NCI-H510A (cell line): ENCODE data around the gene NGEF.
"Not testable (repeated sequence)": the region's sequence is repeated elsewhere in the genome, so short reads cannot be mapped to it uniquely, and the experiment has no call there.

ENCODE experiments used
- DNase-seq: peaks from one replicate; lab custom pipeline; 2025; lab: John Stamatoyannopoulos, UW

Gene NGEF

DNA sequence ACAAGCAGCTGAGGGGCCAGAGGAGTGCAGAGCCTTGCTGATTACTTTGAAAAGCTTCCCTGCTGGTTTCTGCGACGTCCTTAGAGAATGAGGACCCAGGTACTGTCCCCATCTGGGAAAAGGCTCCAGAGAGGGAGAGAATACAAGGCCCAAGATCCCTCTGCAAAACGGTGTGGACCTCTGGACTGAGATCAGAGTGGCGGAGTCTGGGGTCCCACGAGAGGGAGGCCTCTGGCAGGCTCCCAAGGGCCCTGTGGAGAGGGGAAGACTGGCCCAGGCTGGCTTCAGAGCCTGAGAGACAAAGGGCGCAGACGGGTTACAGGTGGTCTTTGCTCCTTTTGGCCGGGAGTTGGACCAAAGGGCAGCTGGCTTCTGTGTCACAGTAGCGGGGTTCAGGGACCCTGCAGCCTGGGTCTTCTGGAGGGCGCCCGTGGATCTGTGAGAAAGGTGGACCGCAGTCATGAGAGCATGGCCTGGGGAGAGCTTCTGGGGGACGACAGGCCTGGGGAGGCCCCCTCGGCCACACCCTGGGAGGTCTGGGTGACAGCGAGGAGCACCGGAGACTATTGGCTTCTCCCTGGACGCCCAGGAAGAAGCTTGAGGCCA lies 142.2 kb downstream of the NGEF start:
- no peak for DNase-seq

DNA sequence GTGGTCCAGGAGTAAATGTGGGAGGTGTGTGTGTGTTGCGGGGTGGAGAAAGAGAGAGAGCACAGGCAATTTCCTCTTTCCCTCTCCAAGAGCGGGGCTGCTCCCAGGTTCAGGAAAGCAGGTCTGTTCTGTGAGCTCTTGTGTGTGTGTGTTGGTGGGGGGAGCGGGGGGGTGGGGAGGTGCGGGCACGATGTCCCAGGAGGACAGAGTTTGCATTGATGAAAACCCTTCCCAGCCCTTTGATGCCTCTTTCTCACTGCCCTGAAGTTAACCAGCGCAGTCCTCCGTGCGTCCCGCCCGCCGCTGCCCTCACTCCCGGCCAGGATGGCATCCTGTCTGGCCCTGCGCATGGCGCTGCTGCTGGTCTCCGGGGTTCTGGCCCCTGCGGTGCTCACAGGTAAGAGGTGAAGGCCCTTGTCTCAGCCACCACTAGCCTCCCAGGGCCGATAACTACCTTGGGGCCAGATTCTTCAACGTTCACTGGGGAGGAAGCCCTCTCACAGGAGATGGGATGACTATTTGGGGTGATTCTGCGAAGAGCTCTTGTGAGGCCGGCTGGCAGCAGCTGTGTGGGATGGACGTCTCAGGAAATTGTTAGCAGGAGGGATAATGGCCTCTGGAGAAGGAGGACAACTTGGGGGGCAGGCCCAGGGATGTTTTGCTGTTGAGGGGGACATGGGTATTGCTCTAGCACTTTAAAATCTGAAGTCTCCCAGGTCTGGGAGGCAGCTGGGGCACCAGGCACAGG lies 142.9 kb downstream of the NGEF start, which contains the start of gene SNORC:
Gene SNORC (plus strand): TSS at position 247 of the 748 bp plus-strand sequence. CDS start 78 bp downstream, at position 325.
- no peak for DNase-seq

DNA sequence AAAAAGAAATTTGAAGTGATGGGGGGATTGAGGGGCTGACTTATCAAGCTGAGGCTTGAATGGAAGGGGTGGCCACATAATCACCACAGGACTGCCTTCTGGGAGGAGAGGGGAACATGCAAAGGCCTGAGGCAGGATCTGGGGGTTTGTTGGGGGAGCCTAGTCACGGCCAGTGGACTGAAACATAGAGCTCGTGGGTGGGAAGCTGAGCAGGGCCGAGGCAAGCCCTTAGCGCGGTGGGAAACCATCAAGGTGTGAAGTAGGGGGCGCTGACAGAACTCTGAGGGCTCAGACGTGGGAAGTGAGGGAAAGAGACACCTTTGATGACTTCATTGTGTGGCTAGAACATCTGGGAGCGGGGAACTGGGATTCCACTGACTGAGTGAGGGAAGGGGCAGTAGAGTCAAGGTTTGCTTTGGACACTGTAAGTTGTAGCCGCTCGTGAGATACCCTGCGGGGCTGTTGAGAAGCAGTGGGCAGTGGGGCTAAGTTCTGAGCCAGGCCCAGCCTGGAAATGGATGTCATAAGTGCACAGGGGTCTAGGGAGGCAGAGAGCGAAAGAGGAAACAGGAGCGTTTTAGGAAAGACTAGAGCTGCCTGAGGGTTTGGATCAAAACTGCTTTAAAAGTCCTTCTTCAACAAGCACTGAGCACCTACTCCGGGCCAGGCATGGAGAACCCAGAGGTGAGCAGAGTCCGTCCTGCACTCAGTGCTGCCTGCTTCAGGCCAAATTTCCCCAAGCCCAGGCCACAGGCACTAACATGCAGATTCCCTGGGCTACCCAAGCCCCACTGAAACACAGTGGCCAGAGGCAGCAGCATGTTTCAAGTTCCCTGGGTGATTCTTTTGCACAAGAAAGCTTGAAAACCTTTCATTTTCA lies 143.7 kb downstream of the NGEF start:
- no peak for DNase-seq

DNA sequence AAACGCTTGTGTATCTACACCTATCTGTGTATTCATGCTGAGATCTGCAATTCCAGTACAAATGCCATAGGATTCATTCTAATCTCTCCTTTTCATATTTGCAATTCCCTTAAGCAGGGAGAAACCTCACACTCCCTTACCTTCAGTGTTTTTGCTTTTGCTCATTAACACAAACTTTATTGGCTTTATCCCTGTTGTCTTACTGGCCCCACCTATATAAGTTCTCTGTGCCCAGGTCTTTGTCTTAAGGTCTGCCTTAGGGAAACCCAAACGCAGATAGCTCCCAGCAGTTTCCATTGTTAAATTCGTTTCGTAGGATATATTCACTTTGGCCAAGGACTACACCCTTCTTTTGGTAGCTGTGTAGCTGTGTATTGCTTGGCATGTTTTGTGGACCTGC lies 147.0 kb downstream of the NGEF start:
- no peak for DNase-seq

DNA sequence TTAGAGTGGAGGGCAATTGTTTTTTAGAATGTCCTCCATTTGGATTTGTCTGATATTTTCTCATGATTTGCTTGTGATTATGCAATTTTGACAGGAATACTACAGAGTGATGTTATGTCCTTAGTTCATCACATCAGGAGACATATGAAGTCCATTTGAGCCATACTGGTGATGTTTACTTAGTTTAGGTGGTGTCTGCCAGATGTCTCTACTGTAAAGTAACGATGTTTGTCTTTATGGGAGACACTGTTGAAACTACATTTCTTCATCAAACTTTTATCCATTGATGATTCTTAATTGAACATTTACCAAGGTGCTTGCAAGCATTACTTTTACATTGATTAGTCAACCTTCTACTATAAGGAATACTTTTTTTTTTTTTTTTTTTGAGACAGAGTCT lies 147.9 kb downstream of the NGEF start:
- no peak for DNase-seq

DNA sequence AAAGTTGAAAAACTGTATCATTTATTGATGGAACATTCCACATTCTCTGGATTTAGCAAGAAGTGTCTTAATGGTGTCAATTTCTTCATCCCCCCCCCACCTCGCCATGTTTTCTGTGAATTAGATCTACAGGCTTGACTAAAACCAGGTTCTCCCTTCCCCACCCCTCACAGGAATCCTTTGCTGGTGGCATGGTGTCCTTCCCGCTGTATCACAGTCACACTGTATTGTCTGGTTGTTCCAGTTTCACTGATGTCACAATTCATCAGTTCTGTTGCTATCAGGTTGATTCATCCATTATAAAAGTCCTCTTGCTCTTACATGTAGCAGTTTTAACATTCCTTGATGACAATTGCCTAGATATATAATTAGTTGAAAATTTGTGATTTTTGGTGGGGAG lies 149.1 kb downstream of the NGEF start:
- no peak for DNase-seq

DNA sequence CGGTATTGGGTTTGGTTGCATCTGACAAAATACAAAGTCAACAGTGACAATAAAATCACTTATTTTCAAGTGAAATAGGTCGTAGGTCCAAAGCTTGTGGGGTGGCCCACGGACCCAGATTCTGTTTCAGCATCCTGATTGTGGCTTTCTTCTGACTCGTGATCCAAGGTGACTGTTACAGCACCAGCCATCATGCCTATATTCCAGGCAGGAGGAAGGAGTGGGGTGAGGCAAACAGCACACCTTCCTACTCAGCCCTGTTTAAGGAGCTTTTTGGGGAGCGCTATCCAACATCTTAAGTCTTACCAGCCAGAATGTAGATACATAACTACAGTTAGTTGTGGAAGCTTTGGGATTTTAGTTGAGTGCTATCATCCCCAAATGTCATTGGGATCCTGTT lies 151.7 kb downstream of the NGEF start:
- no peak for DNase-seq

DNA sequence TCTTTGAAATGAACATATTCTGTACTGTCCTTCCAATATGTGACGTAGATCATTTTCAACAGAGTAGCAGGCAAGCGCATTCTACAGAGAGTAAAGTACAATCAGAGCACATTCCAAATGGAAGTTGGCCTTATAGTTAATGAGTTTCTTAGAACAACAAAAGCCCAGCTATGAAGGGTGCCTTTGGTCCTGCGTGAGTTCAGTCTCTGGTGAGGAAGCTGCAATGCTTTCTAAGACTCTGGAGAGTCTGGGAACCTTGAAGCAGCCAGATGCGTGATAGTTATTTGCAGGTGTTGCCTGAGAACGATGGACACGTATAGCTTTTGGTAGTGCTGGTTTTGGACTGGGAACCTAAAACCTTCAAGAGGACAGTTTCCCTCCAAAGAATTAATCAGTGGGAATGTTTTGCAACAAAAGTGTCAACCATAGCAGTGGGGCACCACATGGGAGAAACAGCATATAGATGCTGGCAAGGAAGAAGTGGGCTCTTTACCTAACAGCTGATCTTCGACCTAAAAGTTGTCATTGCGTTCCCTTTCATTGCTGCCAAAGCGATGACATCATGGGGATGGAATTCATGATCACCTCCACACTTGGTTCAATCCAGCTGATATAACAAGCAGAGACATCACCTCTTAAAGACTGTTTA lies 152.3 kb downstream of the NGEF start:
- no peak for DNase-seq

DNA sequence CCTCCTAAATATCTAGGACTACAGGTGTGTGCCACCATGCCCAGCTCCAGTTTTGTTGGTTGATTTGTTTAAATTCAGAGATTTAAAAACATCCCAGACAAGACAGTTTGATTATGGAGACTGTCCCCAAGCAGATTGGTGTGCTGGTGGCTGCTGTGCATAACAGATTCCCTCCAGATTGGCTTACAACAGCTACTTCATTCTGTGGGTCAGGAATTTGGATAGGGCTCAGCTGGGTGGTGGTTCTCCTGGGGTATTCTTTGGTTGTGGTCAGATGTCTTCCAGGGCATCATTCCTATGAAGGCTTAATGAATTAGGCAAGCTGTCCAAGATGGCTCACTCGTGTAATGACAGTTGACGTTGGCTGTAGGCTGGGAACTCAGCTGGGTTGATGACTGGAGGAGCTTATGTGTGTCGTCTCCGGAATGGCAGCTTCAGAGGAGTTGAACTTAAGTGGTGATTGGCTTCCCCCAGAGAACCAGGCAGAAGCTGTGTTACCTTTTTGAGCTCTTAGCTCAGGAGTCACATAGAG lies 153.6 kb downstream of the NGEF start:
- no peak for DNase-seq

DNA sequence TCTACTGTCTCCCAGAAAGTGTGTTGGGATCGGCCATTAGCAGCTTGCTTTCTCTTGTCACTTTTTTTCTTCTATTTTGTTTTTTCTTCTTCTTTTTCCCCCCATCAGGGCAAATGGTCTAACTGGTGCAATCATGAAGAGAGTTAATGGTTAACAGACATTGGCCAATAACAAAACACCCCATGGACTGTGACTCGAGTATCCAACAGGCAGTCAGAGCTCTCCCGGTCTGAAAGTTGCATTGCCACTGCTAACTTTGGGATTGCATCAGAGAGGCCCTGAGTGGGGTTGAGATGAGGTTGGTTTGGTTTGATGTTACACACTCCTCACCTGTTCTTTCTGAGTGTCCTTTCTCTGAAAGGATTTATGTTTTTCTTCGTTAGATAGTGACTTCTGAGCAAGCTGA lies 155.9 kb downstream of the NGEF start:
- no peak for DNase-seq

DNA sequence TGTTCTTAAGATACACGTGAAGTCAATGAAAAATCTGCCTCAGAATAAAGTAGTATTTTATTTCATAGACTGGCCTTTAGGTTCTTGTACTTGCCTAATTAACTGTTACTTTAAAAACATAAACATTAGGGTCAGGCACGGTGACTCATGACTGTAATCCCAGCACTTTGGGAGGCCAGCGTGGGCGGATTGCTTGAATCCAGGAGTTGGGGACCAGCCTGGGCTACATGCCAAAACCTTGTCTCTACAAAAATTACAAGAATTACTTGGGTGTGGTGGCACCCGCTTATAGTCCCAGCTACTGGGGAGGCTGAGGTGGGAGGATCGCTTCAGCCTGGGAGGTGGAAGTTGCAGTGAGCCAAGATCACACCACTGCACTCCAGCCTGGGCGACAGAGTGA lies 159.0 kb downstream of the NGEF start:
- no peak for DNase-seq

DNA sequence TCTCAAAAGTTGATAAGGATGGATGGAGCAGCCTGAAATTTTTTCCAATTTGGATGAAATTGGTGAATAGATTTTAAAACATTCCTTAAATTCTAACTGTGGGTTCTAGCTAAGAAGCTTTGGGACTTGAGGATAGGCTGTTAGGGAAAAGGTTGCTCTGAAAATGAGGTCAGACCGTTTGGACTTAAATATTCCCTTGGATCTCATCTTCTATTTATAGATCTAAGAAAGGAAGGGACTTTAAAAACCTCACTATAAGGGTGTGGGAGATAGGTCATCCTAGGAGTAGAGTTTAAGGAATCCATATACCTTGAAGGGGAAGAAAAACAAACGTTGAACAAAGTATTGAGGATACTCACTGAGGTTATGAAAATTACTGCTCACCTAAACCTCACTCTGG lies 160.4 kb downstream of the NGEF start:
- DNase-seq, result no peak

DNA sequence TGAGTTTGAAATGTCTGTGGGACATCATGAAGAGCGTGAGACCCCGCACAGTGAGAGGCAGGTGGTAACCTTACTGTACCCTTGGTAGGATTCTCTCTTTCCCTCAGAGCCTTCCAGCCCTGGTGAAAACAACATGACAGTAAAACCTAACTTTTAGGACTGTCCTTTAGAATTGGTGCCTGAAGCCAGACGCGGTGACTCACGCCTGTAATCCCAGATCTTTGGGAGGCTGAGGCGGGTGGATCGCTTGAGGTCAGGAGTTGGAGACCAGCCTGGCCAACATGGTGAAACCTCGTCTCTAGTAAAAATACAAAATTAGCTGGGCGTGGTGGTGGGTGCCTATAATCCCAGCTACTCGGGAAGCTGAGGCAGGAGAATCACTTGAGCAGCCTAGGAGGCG lies 161.0 kb downstream of the NGEF start:
- DNase-seq, result not testable (repeated sequence)

DNA sequence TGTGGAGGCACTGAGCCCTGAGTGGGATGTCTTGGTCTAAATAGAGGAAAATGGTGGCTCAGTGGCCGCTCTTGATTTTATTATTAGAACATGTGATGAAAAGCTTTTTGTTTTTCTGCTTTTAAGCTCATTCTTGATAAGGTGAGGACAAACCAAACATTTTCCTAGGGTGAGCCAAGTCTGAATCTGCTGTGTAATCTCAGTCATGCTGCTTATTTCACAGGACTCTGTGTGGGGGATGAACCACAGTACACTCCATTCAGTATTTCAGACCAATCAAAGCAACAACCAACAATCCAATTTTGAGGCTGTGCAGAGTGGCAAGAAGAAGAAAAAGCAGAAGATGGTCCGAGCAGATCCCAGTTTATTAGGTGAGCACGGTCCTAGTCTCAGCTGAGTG lies 163.0 kb downstream of the NGEF start:
- no peak for DNase-seq

DNA sequence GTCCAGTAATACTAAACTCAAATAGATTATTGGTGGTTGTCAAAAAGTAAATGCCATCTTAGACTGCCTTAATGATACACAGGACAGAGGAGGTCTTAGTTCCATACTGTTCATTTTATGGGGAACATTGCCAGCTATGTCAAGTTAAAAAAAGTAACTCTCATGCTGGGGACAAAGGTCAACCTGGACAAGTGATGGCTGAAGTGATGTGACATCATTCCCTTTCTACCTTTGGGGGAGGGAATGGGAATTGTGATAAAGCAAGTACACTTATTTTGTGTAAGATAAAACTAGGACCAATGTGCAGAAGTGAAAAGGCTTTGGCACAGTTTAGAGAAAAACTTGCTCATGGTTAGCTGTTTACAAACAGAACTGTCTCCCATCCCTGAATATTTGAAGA lies 167.0 kb downstream of the NGEF start:
- DNase-seq, result no peak

DNA sequence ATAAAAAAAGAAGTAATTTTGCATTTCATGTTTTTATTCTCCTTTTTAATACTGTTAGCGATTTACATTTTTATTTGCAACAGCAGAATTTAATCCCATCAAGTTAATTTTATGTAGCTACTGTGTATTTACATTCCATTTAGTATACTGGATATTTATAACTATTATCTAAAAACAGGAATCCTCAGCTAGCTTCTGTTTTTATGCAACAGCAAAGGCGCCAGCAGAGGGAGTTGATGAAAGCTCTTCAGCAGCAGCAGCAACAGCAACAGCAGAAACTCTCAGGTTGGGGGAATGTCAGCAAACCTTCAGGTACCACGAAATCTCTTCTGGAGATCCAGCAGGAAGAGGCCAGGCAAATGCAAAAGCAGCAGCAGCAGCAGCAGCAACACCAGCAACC lies 169.2 kb downstream of the NGEF start:
- no peak for DNase-seq

DNA sequence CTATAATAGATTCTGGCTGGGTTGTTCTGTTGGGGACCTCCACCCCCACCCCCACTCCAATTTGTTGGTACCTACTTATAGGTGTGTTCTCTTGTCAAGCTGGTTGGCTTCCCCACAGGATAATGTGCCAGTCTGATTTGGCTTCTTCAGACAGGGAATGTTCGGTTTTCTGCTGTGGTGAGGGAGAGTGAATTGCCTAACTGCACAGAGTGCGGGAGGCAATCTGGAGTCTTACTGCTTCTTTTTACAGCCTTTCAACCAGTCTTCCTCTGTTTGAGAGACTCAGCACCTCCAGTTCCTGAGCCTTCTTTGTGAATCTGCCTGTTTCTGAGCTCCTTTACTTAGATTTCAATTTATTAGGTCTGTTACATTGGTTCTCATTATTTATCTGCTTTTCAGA lies 170.4 kb downstream of the NGEF start:
- no peak for DNase-seq

DNA sequence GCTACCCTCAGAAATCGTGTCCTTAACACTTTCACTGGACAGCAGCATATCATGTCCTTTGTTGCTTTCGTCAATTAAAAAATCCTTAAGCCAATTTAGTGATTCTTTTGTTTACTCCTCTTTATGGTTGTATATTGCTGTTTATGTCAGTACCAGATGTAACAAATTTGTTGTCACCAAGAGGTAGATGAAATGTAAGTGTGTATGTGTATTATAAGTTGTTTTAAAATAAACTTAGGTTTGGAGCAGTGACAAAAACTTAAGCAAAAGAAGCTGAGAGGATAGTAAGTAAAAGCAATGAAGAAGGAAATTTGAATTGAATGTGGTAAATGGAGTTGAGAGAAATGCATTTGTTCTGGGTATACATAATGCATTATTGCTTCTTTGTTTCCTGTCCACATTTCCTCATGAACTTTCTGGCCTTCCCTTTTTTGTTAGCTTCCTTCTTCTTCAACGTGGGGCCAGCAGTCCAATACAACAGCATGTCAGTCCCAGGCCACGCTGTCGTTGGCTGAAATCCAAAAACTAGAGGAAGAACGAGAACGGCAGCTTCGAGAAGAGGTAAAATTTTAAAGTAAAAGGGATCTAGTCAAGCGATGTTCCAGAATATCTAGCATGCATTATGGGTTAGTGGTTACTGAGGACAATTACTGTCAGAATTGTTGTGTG lies 173.5 kb downstream of the NGEF start:
- DNase-seq, result no peak

DNA sequence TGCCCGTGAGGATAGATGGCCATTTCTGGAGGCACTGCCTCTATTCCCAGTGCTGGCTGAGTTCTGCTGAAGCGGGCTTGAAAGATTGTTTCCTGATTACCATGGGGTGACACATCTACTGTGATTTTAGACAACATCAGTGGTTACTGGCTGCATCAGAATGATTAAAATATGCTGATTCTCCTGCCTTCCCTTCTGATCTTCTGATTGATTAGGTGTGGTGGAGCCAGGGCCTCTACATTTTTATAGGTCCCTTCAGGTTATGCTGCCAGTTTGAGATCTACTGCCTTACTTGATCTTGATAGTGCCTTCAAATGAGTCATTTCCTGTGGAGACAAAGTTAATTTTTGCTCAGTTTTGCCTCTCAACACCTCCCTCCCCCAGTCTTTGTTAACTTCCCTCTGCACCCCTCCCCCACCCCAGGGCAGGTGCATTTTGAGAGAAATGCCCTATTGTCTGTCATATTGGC lies 174.6 kb downstream of the NGEF start:
- DNase-seq, result no peak

DNA sequence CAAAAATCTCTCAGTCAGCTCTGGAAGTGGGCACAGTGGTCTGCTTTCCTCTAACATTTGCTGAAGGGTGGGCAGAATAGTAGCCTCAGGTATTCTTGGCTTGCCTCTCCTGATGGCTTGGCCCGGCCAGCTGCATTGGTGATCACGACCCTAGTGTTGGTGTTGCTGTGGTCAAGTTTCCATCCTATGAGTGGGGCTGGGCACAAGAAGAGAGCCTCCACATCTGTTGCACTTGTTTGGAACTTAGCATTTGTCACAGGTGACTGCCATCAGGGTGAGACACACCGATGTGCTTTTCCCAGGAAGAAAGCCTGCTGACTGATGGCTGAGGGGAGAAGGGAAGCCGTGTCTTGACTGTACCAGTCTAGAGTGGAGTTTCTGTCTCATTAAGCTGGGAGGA lies 176.1 kb downstream of the NGEF start:
- no peak for DNase-seq

DNA sequence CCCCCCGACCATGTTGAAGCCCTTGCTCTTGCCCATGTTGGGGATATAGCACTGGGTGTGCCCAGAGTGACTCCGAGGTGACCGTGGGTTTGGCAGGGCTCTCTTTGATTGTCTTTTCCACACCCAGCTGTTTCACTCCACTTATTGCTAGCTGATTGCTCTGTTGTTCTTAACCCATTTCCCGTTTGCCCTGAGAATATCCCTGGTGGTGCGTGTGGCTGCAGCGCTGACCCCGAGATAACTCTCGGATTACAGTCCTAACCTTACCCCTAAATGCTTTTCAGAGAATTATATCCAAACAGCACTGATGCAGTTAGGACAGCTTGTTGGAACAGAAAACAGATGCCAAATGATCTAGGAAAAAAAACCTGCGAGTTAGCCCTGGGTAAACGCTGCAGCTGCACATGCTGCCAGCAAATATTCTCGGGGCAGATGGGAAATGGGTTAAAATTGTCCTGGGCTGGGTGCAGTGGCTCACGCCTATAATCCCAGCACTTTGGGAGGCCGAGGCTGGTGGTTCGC lies 177.3 kb downstream of the NGEF start:
- no peak for DNase-seq
